ENCODE data around the gene TRHDE.

DNA sequence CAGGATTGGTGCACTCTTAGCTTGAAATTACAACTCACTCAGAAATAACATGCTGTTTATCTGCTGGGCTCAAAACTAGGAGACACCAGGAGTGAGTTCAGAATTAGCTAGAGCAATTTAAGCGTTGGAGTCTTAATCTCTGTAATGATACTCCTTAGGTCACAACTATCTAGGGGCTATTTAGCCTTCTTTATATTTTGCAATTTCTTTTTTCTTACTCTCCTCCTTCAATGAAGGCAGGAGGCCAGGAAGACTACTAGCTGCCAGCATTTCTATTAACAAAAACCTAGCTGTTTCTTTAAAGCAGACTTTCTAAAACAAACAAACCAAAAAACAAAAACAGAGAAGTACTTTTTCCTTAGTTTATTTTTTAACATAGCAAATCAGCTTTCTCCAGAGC, 226.2 kb downstream of the TRHDE start:
- TF ChIP-seq POLR2AphosphoS5 (IDR thresholded peaks at IDR 0.05; ENCODE audit: low read depth, low read length), result no peak
- TF ChIP-seq, protein P1, sequence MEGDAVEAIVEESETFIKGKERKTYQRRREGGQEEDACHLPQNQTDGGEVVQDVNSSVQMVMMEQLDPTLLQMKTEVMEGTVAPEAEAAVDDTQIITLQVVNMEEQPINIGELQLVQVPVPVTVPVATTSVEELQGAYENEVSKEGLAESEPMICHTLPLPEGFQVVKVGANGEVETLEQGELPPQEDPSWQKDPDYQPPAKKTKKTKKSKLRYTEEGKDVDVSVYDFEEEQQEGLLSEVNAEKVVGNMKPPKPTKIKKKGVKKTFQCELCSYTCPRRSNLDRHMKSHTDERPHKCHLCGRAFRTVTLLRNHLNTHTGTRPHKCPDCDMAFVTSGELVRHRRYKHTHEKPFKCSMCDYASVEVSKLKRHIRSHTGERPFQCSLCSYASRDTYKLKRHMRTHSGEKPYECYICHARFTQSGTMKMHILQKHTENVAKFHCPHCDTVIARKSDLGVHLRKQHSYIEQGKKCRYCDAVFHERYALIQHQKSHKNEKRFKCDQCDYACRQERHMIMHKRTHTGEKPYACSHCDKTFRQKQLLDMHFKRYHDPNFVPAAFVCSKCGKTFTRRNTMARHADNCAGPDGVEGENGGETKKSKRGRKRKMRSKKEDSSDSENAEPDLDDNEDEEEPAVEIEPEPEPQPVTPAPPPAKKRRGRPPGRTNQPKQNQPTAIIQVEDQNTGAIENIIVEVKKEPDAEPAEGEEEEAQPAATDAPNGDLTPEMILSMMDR (IDR thresholded peaks at IDR 0.05), result no peak

All from Panc1 (cell line).